HepG2 (cell line): ENCODE data around the gene HRH3. TPM values are rescaled to one million over a fixed set of nuclear protein-coding genes. Genes with fewer than 3 reads are reported as not detected.

Experiments
- CBX2 ChIP-seq, 2 experiments: fragments of 200-600 bp in 1 of 2; sonication (generic); formaldehyde crosslinking in 1 of 2; IDR thresholded peaks; 2 replicates each; pipeline versions ENCODE4 v1.7.0 to v1.8.1; 2018 to 2022; ENCODE audit warnings: low read depth in 2 of 2, low read length in 1 of 2, mild to moderate bottlenecking in 1 of 2, missing genetic modification reagents in 1 of 2
- FOSL2 ChIP-seq: sonication (generic); formaldehyde crosslinking; IDR thresholded peaks from 2 replicates; pipeline ENCODE4 v1.4.0; 2020; ENCODE audit warnings: missing genetic modification reagents
- FOXC1 ChIP-seq: sonication (generic); formaldehyde crosslinking; IDR thresholded peaks from 2 replicates; pipeline ENCODE4 v1.8.0; 2022; ENCODE audit warnings: mild to moderate bottlenecking, missing genetic modification reagents, borderline replicate concordance
- MAFF ChIP-seq: IDR thresholded peaks from 2 replicates; pipeline ENCODE4 v1.6.1; 2011; ENCODE audit warnings: low read depth, low read length, improper control_type of control experiment
- ZBTB38 ChIP-seq: sonication (generic); formaldehyde crosslinking; IDR thresholded peaks from 2 replicates; pipeline ENCODE4 v1.5.1; 2020; ENCODE audit warnings: mild to moderate bottlenecking, missing genetic modification reagents
- ZNF484 ChIP-seq: sonication (generic); formaldehyde crosslinking; IDR thresholded peaks from 2 replicates; pipeline ENCODE4 v1.5.1; 2020; ENCODE audit warnings: mild to moderate bottlenecking, low read depth, missing genetic modification reagents, borderline replicate concordance
- ZSCAN29 ChIP-seq: sonication (generic); formaldehyde crosslinking; conservative IDR thresholded peaks from 2 replicates; pipeline ENCODE4 v1.4.0; 2020; ENCODE audit warnings: mild to moderate bottlenecking, missing genetic modification reagents
- polyA plus RNA-seq, 8 experiments: library from polyadenylated mRNA; depleted of rRNA in 3 of 8; stranded (reverse) in 7 of 8; unstranded in 1 of 8; fragments of >200 nt; fragmentation: Illumina TruSeq in 4 of 8; extraction: Trizol in 4 of 8; gene quantifications; 2 replicates each; pipeline versions ENCODE4 v1.2.1 to v1.2.3, GENCODE V29; 2011 to 2016; ENCODE audit warnings: low read depth in 4 of 8, missing spikeins in 1 of 8, mixed read lengths in 1 of 8; ENCODE audit not compliant: insufficient read depth in 1 of 8
- total RNA-seq, 5 experiments: library from RNA; depleted of rRNA; stranded (reverse); fragments of >200 nt; fragmentation: Illumina TruSeq; extraction: Trizol; gene quantifications; 2 replicates each; pipeline ENCODE4 v1.2.3, GENCODE V29; 2016; ENCODE audit warnings: low read depth in 1 of 5
- TF ChIP-seq, protein P1 (sequence below): sonication (generic); formaldehyde crosslinking; IDR thresholded peaks from 2 replicates; pipeline ENCODE4 v1.5.1; 2020; ENCODE audit warnings: mild to moderate bottlenecking, moderate library complexity, missing genetic modification reagents
- TF ChIP-seq, protein P2 (sequence below): sonication (generic); formaldehyde crosslinking; IDR thresholded peaks from 2 replicates; pipeline ENCODE4 v1.4.0; 2020; ENCODE audit warnings: mild to moderate bottlenecking, missing genetic modification reagents

HRH3 gene
- total and polyA plus RNA-seq, 2 of the 13 experiments (the other 11 are each of a cell fraction or from before 2014, with no cell fraction given) = 0.18 TPM; not detected in 1

DNA sequence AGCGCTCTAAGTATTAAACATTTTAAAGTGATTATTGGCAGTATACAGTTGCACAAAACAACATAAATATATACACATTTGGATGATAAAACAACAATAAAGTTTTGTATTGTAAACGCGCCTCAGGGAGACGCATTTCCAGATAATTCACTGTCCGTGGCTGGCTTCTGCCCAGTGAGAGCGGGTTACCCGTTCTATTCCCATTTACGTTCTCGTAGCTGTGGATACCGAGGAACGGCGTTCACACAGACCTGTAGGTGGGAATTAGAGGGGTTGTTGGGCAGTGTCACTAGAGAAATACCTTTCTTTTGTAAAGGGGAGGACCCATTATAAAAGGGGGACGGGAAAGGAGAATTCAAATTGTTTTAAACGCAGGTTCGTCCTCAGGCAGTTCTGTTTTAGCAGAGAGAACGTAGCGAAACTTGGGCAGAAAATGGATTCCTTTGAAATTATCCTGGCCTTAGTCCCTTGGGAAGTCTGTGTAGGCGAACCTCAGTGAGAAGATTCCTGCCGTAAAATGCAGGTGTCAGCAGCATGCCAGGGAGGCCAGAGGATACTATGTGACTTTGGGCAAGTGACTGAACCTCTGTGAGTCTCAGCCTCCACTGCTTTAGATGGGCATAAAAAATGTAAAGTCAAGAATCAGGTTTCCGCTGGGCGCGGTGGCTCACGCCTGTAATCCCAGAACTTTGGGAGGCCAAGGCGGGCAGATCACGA is 36.5 kb downstream of the HRH3 start (continued):
- TF ChIP-seq ZBTB38 (0 out of 2 replicates have a peak, but pooled peaks have one; percentile 48), MAFF (0 out of 2 replicates have a peak, but pooled peaks have one; percentile 15), ZSCAN29 (CRISPR knock-in tag) (no peak), FOSL2 (CRISPR knock-in tag) (no peak), FOXC1 (CRISPR knock-in tag) (no peak), ZNF484 (CRISPR knock-in tag) (no peak), CBX2 (IDR thresholded peaks at IDR 0.05; ENCODE audit: low read depth, low read length) (no peak), CBX2 (CRISPR knock-in tag; IDR thresholded peaks at IDR 0.05; ENCODE audit: low read depth) (no peak)
- TF ChIP-seq, protein P1, sequence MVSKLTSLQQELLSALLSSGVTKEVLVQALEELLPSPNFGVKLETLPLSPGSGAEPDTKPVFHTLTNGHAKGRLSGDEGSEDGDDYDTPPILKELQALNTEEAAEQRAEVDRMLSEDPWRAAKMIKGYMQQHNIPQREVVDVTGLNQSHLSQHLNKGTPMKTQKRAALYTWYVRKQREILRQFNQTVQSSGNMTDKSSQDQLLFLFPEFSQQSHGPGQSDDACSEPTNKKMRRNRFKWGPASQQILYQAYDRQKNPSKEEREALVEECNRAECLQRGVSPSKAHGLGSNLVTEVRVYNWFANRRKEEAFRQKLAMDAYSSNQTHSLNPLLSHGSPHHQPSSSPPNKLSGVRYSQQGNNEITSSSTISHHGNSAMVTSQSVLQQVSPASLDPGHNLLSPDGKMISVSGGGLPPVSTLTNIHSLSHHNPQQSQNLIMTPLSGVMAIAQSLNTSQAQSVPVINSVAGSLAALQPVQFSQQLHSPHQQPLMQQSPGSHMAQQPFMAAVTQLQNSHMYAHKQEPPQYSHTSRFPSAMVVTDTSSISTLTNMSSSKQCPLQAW = 0 out of 2 replicates have a peak, but pooled peaks have one; percentile 14
- TF ChIP-seq, protein P2, sequence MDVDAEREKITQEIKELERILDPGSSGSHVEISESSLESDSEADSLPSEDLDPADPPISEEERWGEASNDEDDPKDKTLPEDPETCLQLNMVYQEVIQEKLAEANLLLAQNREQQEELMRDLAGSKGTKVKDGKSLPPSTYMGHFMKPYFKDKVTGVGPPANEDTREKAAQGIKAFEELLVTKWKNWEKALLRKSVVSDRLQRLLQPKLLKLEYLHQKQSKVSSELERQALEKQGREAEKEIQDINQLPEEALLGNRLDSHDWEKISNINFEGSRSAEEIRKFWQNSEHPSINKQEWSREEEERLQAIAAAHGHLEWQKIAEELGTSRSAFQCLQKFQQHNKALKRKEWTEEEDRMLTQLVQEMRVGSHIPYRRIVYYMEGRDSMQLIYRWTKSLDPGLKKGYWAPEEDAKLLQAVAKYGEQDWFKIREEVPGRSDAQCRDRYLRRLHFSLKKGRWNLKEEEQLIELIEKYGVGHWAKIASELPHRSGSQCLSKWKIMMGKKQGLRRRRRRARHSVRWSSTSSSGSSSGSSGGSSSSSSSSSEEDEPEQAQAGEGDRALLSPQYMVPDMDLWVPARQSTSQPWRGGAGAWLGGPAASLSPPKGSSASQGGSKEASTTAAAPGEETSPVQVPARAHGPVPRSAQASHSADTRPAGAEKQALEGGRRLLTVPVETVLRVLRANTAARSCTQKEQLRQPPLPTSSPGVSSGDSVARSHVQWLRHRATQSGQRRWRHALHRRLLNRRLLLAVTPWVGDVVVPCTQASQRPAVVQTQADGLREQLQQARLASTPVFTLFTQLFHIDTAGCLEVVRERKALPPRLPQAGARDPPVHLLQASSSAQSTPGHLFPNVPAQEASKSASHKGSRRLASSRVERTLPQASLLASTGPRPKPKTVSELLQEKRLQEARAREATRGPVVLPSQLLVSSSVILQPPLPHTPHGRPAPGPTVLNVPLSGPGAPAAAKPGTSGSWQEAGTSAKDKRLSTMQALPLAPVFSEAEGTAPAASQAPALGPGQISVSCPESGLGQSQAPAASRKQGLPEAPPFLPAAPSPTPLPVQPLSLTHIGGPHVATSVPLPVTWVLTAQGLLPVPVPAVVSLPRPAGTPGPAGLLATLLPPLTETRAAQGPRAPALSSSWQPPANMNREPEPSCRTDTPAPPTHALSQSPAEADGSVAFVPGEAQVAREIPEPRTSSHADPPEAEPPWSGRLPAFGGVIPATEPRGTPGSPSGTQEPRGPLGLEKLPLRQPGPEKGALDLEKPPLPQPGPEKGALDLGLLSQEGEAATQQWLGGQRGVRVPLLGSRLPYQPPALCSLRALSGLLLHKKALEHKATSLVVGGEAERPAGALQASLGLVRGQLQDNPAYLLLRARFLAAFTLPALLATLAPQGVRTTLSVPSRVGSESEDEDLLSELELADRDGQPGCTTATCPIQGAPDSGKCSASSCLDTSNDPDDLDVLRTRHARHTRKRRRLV = peak; percentile 33; the same call in 1 of the 2 replicates
